ENCODE results near the gene LBP.
"Not testable (repeated sequence)": the region's sequence is repeated elsewhere in the genome, so short reads cannot be mapped to it uniquely, and the experiment has no call there.

Gene LBP

GRCh38 chr20:38313676-38314075, 32.6 kb upstream of the LBP start:
- Histone ChIP-seq H3K4me3 (ENCODE audit: low read depth, low read length) (no peak overlapping the region), H3K4me1 (ENCODE audit: control insufficient read depth, insufficient read depth, low read length) (no peaks in the 10 kb centered on the region), H3K9me3 (ENCODE audit: control insufficient read depth, insufficient read depth, low read depth, low read length) (no peaks in the 10 kb centered on the region), H3K27ac (ENCODE audit: extremely low read depth, low read depth, low read length) (no peak overlapping the region), H3K36me3 (ENCODE audit: control insufficient read depth in 2 of 2, insufficient read depth in 1 of 2, low read length in 2 of 2) (no peaks in the 10 kb centered on the region)
- ChIA-PET POLR2A (no interaction called here), CTCF (interaction anchor here (0.6 kb wide), 2 partner anchors 8 to 21 kb away, joined by 3 read pairs; no protein-coding TSS in a partner anchor)
- TF ChIP-seq ZNF513 (tag by site-specific recombination; IDR thresholded peaks at IDR 0.05), result peak; percentile 97
- 0 out of 2 replicates have a peak, but pooled peaks have one; percentile 54 for TF ChIP-seq ZNF791 (tag by site-specific recombination; IDR thresholded peaks at IDR 0.05)
- no peak for TF ChIP-seq MYNN (tag by site-specific recombination; IDR thresholded peaks at IDR 0.05; ENCODE audit: borderline replicate concordance)
- TF ChIP-seq REST (tag by site-specific recombination; IDR thresholded peaks at IDR 0.05), result no peak
- TF ChIP-seq ZNF521 (tag by site-specific recombination; IDR thresholded peaks at IDR 0.05), result 0 out of 2 replicates have a peak, but pooled peaks have one; percentile 79

GRCh38 chr20:38314350-38314749, 31.9 kb upstream of the LBP start:
- H3K9me3 ChIP-seq (ENCODE audit: control insufficient read depth, insufficient read depth, low read depth, low read length); POLR2A ChIA-PET; H3K4me3 ChIP-seq (ENCODE audit: low read depth, low read length); CTCF ChIA-PET; H3K27ac ChIP-seq (ENCODE audit: extremely low read depth, low read depth, low read length); H3K36me3 ChIP-seq (ENCODE audit: control insufficient read depth in 2 of 2, insufficient read depth in 1 of 2, low read length in 2 of 2); H3K4me1 ChIP-seq (ENCODE audit: control insufficient read depth, insufficient read depth, low read length): not testable (repeated sequence)
- peak; percentile 82 for TF ChIP-seq ZNF513 (tag by site-specific recombination; IDR thresholded peaks at IDR 0.05)

GRCh38 chr20:38315290-38315966, 30.9 kb upstream of the LBP start:
- TF ChIP-seq ZNF366 (tag by site-specific recombination; conservative IDR thresholded peaks at IDR 0.05), result peak; percentile 59; the same call in 1 of the 2 replicates
- TF ChIP-seq CTCF (tag by site-specific recombination; IDR thresholded peaks at IDR 0.05), result peak; percentile 30; the same call in 1 of the 2 replicates
- no peak for TF ChIP-seq ZNF830 (tag by site-specific recombination; IDR thresholded peaks at IDR 0.05; ENCODE audit: low read depth)
- no peak for TF ChIP-seq GLI4 (tag by site-specific recombination; IDR thresholded peaks at IDR 0.05)
- peak; percentile 43 for TF ChIP-seq ZNF654 (tag by site-specific recombination; IDR thresholded peaks at IDR 0.05; ENCODE audit: low read depth)
- TF ChIP-seq ZNF843 (tag by site-specific recombination; IDR thresholded peaks at IDR 0.05), result no peak
- TF ChIP-seq HOXA7 (CRISPR knock-in tag; IDR thresholded peaks at IDR 0.05; ENCODE audit: borderline replicate concordance), result no peak
- peak; percentile 69 for TF ChIP-seq PRDM1 (tag by site-specific recombination; IDR thresholded peaks at IDR 0.05)
- peak; percentile 56 for TF ChIP-seq ZNF341 (tag by site-specific recombination; IDR thresholded peaks at IDR 0.05; ENCODE audit: low read depth)
- CTCF ChIA-PET, result interaction anchor here (0.6 kb wide), 1 partner anchor 21 kb away, joined by 3 read pairs; no protein-coding TSS in a partner anchor
- Histone ChIP-seq H3K4me3 (ENCODE audit: low read depth, low read length) (no peak overlapping the region), H3K27ac (ENCODE audit: extremely low read depth, low read depth, low read length) (no peak overlapping the region), H3K9me3 (ENCODE audit: control insufficient read depth, insufficient read depth, low read depth, low read length) (no peaks in the 10 kb centered on the region), H3K4me1 (ENCODE audit: control insufficient read depth, insufficient read depth, low read length) (no peaks in the 10 kb centered on the region), H3K36me3 (ENCODE audit: control insufficient read depth in 2 of 2, insufficient read depth in 1 of 2, low read length in 2 of 2) (no peaks in the 10 kb centered on the region)
- POLR2A ChIA-PET, result no interaction called here
